Fibroblast of lung (primary cell): Measurements from ENCODE around the gene RBM27. TPM values are rescaled to one million over a fixed set of nuclear protein-coding genes. Genes with fewer than 3 reads are reported as not detected.

Source experiments
- DNase-seq, 2 donors: peaks; one replicate each; pipeline versions ENCODE4 v3.0.0 to v3.0.0-alpha.2; 2010; ENCODE audit warnings: low read depth in 2 of 2
- H2AFZ ChIP-seq: 2 replicates; pipeline ENCODE4 v1.5.1; 2012; ENCODE audit warnings: low read length, control low read depth, inconsistent platforms
- H3K27ac ChIP-seq: 2 replicates; pipeline ENCODE4 v1.5.1; 2011; ENCODE audit warnings: low read length, control low read depth; ENCODE audit not compliant: insufficient read depth
- H3K27me3 ChIP-seq: 2 replicates; pipeline ENCODE4 v1.5.1; 2011; ENCODE audit warnings: mild to moderate bottlenecking, low read length; ENCODE audit not compliant: control insufficient read depth, insufficient read depth
- H3K36me3 ChIP-seq: 2 replicates; pipeline ENCODE4 v1.5.1; 2011; ENCODE audit warnings: low read length; ENCODE audit not compliant: control insufficient read depth, insufficient read depth
- H3K4me1 ChIP-seq: 2 replicates; pipeline ENCODE4 v1.5.1; 2011; ENCODE audit warnings: low read length; ENCODE audit not compliant: control insufficient read depth, insufficient read depth; ENCODE audit errors: extremely low read depth
- H3K4me2 ChIP-seq: 2 replicates; pipeline ENCODE4 v1.5.1; 2011; ENCODE audit warnings: low read length, control low read depth; ENCODE audit not compliant: insufficient read depth; ENCODE audit errors: extremely low read depth
- H3K4me3 ChIP-seq, 4 experiments: fragments of 200-600 bp in 1 of 4; sonication (generic) in 1 of 4; replicated peaks in 1 of 4; 2 replicates each; pipeline ENCODE4 v1.5.1; 2011 to 2016; ENCODE audit warnings: low read length in 4 of 4, low read depth in 3 of 4, mild to moderate bottlenecking in 3 of 4, control low read depth in 2 of 4, inconsistent platforms in 1 of 4, mixed read lengths in 1 of 4; ENCODE audit not compliant: insufficient read depth in 1 of 4; ENCODE audit errors: control extremely low read depth in 1 of 4
- H3K79me2 ChIP-seq: 2 replicates; pipeline ENCODE4 v1.5.1; 2012; ENCODE audit warnings: mild to moderate bottlenecking, low read length, inconsistent platforms; ENCODE audit not compliant: control insufficient read depth, insufficient read depth
- H3K9ac ChIP-seq: 2 replicates; pipeline ENCODE4 v1.5.1; 2011; ENCODE audit warnings: mild to moderate bottlenecking, low read length, control low read depth; ENCODE audit not compliant: insufficient read depth
- H3K9me3 ChIP-seq: 2 replicates; pipeline ENCODE4 v1.5.1; 2012; ENCODE audit warnings: low read depth, low read length; ENCODE audit not compliant: control insufficient read depth, insufficient read depth
- H4K20me1 ChIP-seq: 2 replicates; pipeline ENCODE4 v1.5.1; 2011; ENCODE audit warnings: low read length; ENCODE audit not compliant: control insufficient read depth, insufficient read depth; ENCODE audit errors: extremely low read depth
- CTCF ChIP-seq, 2 donors: IDR thresholded peaks in 1 of 2; conservative IDR thresholded peaks in 1 of 2; 1 replicate in 1 of 2; 2 replicates in 1 of 2; pipeline ENCODE4 v1.5.1; 2011 to 2012; ENCODE audit warnings: low read length in 2 of 2, control low read depth in 1 of 2, inconsistent platforms in 1 of 2, low read depth in 1 of 2, mild to moderate bottlenecking in 1 of 2
- EZH2 ChIP-seq: IDR thresholded peaks from 2 replicates; pipeline ENCODE4 v1.5.1; 2012; ENCODE audit warnings: low read length, control low read depth, mild to moderate bottlenecking; ENCODE audit errors: missing control alignments
- polyA plus RNA-seq, 2 donors: library from polyadenylated mRNA; depleted of rRNA in 1 of 2; stranded (reverse) in 1 of 2; unstranded in 1 of 2; fragments of >200 nt; gene quantifications; 2 replicates each; pipeline ENCODE4 v1.2.1, GENCODE V29; 2011 to 2012; ENCODE audit warnings: missing spikeins in 1 of 2
- total RNA-seq: library from RNA; depleted of rRNA; stranded (reverse); fragments of >200 nt; gene quantifications from 2 replicates; pipeline ENCODE4 v1.2.1, GENCODE V29; 2014

Gene RBM27
- total and polyA plus RNA-seq, 2 donors (not counting 1 experiment from before 2014, with no cell fraction given): 15.0 to 23.9 TPM

- no peaks in the 10 kb centered on the region for H4K20me1 ChIP-seq
- no peak overlapping the region for H3K4me3 ChIP-seq
- no peak overlapping the region for H3K27ac ChIP-seq
- no peaks in the 10 kb centered on the region for H3K27me3 ChIP-seq
- peaks cover 19% of the 10 kb centered on the region for H3K79me2 ChIP-seq
- no peak overlapping the region for H3K4me2 ChIP-seq
- no peaks in the 10 kb centered on the region for H3K36me3 ChIP-seq
- H3K9ac ChIP-seq: no peak overlapping the region
- no peak overlapping the region for H2AFZ ChIP-seq
- DNase-seq: peak in 1 of 2 donors; percentile 14
- TF ChIP-seq EZH2 (no peak), CTCF (conservative IDR thresholded peaks at IDR 0.05 in 1 of 2, IDR thresholded peaks at IDR 0.05 in 1 of 2; ENCODE audit: low read depth in 1 of 2, low read length in 2 of 2) (no peak)
- no peaks in the 10 kb centered on the region for H3K9me3 ChIP-seq
- no peaks in the 10 kb centered on the region for H3K4me1 ChIP-seq
These were observed 18.2 kb upstream of the RBM27 start for GRCh38 chr5:146185161-146185560.

DNA sequence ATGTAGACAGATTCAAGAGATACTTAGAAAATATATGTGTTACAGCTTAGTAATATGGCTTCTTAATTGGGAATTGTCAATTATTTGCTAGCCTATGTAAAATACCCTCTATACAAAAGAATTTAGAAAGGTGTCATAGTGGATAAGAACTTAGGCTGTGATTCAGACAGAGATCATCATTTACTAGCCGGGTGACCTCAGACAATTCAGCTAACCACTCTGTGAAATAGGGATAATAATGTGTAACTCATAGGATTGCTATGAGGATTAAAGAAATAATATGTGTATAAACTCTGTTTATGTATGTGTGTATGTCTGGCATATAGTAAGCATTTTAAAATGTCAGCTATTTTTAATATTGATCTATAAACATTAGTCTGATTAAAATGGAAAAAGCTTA, 15.0 kb upstream of the RBM27 start:
- Histone ChIP-seq H3K27ac (no peak overlapping the region), H3K4me3 (no peak overlapping the region), H3K27me3 (no peaks in the 10 kb centered on the region), H3K9ac (no peak overlapping the region), H3K4me2 (no peak overlapping the region), H3K9me3 (no peaks in the 10 kb centered on the region), H3K79me2 (no peaks in the 10 kb centered on the region), H3K4me1 (no peaks in the 10 kb centered on the region), H2AFZ (no peak overlapping the region), H3K36me3 (no peaks in the 10 kb centered on the region), H4K20me1 (no peaks in the 10 kb centered on the region)
- DNase-seq: peak in 1 of 2 donors; percentile 80
- TF ChIP-seq CTCF (conservative IDR thresholded peaks at IDR 0.05 in 1 of 2, IDR thresholded peaks at IDR 0.05 in 1 of 2; ENCODE audit: low read depth in 1 of 2, low read length in 2 of 2): no peak
- no peak for TF ChIP-seq EZH2

GRCh38 chr5:146192571-146193043, 10.8 kb upstream of the RBM27 start:
- no peak for DNase-seq
- TF ChIP-seq CTCF (conservative IDR thresholded peaks at IDR 0.05 in 1 of 2, IDR thresholded peaks at IDR 0.05 in 1 of 2; ENCODE audit: low read depth in 1 of 2, low read length in 2 of 2): no peak
- TF ChIP-seq EZH2: no peak
- no peak overlapping the region for H3K27ac ChIP-seq
- no peaks in the 10 kb centered on the region for H3K4me1 ChIP-seq
- no peak overlapping the region for H2AFZ ChIP-seq
- no peaks in the 10 kb centered on the region for H3K36me3 ChIP-seq
- no peaks in the 10 kb centered on the region for H4K20me1 ChIP-seq
- no peak overlapping the region for H3K4me3 ChIP-seq
- H3K79me2 ChIP-seq: no peaks in the 10 kb centered on the region
- H3K9ac ChIP-seq: no peak overlapping the region
- no peaks in the 10 kb centered on the region for H3K27me3 ChIP-seq
- no peak overlapping the region for H3K4me2 ChIP-seq
- no peaks in the 10 kb centered on the region for H3K9me3 ChIP-seq
